DMS114 treated with DMSO at 0.1 percent for 48 hours (cell line): ENCODE results near the gene IL20.

Experiments
- DNase-seq: peaks from one replicate; lab custom pipeline; 2025; ENCODE audit not compliant: unreplicated experiment; lab: John Stamatoyannopoulos, UW

Gene IL20

DNA sequence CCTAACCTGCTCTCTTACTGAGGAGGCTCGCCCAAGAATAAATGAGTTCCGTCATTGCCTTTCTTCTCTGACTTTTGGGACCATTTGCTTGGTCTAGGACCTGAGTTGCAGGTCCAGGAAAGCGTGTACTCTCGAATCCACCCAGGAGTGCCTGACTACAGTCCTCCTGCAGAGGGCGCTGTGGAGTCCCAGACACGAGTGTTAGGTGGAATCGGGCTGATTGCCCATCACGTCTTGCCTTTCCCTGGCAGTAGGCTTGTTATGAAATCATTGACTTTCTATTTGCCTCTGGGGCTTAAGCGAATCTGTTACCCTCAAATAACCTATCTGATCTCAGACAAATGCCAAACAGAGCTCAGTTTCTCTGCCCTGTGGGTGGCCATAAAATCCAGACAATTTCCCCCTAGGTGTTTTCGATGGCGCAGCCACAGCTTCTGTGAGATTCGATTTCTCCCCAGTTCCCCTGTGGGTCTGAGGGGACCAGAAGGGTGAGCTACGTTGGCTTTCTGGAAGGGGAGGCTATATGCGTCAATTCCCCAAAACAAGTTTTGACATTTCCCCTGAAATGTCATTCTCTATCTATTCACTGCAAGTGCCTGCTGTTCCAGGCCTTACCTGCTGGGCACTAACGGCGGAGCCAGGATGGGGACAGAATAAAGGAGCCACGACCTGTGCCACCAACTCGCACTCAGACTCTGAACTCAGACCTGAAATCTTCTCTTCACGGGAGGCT, at the start of gene IL20:
IL20 (plus strand) TSS at position 685 of the 733 bp plus-strand sequence. CDS start 230 bp downstream, outside the sequence.
- DNase-seq: no peak

GRCh38 chr1:206816390-206817287, 48.8 kb upstream of the IL20 start:
- DNase-seq: no peak

DNA sequence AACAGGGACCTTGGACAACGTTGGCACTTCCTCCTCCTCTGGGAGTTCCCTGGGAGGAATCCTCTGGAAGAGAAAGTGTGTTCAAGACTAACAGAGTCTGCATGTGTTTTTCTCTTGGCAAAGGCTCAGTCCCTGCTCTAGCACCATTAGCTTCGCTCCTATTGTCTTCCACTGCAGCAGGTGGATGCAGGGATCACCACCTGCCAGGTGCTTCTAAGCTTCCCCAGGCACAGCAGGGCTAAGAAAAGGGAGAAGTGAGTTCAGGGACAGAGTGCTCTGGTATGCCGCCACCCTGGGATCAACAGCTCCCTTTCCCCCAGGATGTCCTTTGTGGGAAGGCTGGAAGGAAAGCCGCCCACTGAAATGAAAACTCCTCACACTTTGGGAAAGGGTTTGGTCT, 43.9 kb upstream of the IL20 start:
- no peak for DNase-seq

DNA sequence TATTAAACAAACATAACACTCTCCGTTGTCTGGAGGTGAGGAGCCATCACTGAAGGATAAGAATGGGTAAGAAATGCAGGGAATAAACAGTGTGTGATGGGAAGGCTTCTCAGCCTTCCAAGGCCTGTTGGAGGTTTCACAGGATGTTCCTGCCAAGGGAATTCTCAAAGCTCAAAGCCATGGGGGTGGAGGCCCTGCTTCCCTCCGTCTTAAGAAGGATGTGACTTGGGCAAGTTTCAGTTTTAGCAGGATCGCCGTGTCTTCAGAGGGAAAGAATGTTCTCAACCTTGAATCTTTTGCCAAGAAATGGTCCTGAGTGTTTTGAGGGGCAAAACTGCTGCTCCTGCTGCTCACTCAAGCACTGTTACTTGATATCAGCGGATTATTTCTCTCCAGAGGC, 41.7 kb upstream of the IL20 start:
- DNase-seq: no peak

GRCh38 chr1:206824331-206824730, 41.1 kb upstream of the IL20 start:
- DNase-seq: no peak

- no peak for DNase-seq
Observed at GRCh38 chr1:206826394-206826793, 39.0 kb upstream of the IL20 start.

- no peak for DNase-seq
Observed at GRCh38 chr1:206828061-206828460, 37.4 kb upstream of the IL20 start.

DNA sequence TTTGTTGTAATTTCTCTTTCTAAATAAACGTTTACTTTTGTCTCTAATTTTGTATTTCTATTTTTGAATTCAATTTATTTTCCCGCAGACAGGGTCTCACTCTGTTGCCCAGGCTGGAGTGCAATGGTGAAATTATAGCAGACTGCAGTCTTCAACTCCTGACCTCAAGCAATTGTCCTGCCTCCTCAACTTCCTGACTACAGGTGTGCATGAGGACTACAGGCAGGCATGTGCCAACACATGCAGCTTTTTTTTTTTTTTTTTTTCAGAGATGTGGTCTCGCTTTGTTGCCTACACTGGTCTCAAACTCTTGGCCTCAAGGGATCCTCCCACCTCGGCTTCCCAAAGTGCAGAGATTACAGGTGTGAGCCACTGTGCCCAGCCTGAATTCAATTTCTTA, 36.7 kb upstream of the IL20 start:
- DNase-seq: no peak

DNA sequence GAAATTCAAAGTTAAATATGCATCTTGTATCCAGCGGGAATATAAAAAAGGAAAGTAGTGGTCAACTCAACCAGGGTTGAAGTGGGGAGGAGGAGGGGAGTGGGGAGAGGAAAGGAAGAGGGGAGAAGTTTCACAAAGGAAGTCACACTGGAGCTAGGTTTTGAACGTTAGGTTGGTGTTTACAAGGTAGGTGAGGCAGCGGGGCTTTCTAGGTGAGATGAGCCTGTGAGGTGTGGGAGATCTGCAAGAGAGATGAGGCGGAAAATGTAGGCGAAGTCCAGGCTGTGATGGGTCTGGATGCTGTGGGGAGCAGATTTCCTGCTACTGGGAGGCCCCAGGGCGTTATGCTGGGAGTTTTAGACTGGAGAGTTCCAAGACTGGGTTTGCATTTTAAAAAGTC, 36.1 kb upstream of the IL20 start:
- no peak for DNase-seq

DNA sequence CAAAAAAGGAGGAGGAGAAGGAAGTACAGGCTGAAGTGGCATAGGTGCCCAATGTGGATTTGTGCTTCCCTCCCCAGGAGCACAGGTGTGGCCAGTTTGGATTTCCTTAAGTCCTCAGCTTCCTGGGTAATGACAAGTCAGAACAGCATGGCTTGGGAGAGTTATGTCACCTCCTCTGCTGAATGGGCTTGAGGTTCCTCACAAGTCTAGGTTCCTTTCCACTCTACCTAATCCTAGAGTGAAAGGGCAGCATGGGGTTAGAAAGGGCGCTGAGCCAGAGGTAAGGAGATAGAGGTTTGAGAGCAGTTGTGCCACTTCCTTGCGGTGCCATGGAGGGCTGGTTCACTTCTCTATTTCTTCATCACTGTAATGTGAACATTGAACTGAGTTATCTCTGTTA, 35.5 kb upstream of the IL20 start:
- no peak for DNase-seq

DNA sequence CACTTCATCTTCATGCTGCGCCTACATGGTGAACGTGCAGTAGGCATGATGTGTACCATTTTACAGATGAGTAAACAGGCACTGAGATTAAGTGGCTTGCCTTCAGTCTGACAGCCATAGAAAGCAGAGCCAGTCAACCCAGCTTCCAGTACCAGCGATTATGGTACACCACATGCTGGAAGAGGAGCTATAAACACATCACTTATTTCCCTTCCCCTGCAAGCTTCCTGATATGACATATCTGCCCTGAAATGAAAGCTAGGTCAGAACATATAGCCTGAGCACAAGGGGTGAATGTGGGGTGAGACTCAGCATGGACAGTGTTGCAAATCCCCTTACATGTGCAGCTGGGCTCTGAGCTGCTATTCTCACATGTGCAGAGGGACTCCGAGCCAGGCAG, 33.8 kb upstream of the IL20 start:
- DNase-seq: no peak

- no peak for DNase-seq
Observed at GRCh38 chr1:206832352-206832880, 33.0 kb upstream of the IL20 start.

DNA sequence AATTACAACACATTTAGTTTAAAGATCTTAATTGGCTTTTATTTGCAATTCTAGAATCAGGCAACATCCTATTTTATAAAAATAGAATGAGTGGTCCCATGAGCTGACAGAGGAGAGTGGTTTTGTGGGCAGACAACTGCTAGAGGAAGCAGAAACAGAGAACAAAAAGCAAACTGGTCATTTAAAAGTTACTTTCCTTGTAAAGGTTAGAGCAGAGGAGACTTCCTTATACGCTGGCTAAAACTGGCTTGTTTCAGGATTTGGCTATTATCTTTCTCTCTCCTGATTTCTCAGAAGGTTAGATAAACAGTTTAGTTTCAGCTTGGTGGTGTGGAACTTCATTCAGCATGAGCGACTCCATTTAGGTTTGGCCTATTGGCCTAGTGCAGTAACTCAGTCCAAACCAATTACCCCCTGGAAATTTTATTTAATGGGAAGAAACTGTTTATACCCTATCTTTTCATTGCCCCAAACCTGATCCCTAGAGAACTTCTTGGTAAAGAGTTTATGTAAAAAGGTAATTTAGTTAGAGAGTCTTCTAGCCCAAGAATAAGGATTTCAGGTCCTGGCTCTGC, 32.2 kb upstream of the IL20 start:
- no peak for DNase-seq

DNA sequence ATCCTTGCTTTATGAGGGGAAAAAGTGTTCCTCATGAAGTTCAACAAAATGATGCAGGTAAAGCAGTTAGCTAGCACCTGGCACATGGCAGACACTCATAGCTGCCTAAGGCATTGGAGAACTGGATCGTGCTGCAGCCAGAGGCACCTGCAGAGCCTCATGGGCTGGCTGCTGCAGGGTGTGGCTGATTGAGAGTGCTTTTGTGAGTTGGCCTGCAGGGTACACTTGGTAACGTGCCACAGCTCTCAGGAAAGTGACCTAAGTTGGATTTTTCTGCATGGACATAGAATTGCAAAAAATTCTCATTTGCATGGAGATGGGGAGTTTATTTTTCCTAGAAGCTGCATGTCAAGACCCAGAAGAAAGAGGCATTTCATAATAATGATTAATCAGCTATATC, 31.6 kb upstream of the IL20 start:
- no peak for DNase-seq

- DNase-seq: no peak
Observed at GRCh38 chr1:206834217-206834616, 31.2 kb upstream of the IL20 start.

DNA sequence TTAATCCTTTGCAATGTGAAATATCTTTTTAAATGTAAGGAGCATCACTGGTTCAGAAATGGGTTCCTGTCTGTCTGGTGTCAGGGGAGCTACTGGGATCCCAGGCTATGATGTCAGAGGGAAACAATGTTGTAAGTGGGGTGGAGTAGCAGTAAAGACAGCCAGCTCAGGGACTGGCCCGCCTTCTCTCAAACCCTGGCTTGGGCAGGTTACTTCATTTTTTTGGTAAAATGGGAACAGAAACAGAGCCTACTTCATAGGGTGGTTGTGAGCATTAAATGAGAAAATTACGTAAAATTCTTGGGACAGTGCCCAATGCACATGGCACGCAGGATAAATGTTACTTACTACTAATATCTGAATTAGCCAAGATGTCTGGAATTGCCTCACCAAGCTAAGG, 30.7 kb upstream of the IL20 start:
- no peak for DNase-seq

GRCh38 chr1:206835186-206835585, 30.2 kb upstream of the IL20 start:
- DNase-seq: no peak

DNA sequence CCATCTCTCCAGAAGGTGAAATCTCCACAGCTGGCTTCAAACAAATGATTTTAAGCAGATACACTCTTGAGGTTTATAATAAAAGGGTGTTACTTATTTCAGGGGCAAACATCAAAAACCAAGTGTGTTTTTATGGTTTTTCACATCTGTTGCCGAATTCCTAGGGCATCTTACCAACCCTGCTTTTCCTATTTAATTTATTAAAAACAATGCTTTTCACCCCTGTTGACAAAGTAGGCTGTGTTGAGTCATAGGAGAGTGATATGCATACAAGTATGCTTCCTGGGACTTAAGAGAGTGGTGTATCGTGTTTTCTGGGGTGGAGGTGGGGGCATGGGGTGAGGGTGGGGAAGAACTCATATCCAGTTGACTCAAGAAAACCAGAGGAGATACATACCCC, 29.3 kb upstream of the IL20 start:
- DNase-seq: no peak

- DNase-seq: no peak
Observed at GRCh38 chr1:206839006-206839560, 26.3 kb upstream of the IL20 start.

GRCh38 chr1:206839857-206840256, 25.6 kb upstream of the IL20 start:
- no peak for DNase-seq

DNA sequence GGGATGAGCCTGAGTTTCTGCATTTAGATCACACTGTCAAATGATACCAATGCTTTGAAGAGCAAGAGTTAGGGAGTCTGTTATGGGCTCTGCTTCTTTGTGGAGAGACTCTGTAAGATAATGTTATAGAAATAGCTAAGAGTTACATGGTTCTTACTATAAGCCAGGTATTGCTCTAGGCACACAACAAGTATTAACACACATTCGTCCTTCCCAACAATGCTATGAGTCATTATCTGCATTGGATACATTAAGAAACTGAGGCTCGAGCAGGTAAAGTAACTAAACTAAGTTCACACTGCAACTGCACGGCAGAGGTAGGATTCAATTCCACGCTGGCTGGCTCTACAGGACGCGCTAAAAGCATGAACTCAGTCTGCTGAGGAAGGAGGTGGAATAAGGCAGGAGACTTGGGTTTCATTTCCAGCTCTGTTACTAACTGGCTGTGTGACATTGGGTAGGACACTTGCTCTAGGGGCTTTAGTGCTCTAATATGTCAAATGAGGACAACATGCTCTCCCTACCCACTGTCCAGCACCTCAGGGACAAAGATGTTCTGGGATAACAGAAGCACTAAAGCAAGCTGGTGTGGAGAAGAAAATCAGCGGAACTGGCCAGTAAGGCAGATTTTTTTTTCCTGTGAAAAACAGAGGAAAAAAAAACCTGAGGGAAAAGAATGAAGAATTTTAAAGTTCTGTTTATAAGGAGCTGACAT, 23.7 kb upstream of the IL20 start:
- no peak for DNase-seq
